Measurements from ENCODE around the gene LTBP3.

Gene LTBP3

DNA sequence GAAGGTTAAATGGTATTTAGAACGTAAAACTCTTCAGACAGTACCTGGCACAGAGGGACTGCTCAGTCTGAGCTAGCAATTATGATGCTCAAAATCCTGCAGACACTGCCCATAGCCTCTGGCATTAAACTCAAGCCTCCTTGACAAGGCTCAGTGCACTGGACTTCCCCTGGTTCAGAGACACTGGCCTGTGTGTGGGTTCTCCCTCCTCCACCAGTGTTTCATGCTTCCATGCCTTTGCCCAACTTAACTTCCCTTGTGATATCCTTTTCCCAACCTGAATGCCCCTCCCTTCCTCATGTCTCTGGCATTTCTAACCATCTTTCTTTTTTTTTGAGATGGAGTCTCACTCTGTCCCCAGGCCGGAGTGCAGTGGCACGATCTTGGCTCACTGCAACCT is 9.1 kb downstream of the LTBP3 start:
- TF ChIP-seq, protein P1, sequence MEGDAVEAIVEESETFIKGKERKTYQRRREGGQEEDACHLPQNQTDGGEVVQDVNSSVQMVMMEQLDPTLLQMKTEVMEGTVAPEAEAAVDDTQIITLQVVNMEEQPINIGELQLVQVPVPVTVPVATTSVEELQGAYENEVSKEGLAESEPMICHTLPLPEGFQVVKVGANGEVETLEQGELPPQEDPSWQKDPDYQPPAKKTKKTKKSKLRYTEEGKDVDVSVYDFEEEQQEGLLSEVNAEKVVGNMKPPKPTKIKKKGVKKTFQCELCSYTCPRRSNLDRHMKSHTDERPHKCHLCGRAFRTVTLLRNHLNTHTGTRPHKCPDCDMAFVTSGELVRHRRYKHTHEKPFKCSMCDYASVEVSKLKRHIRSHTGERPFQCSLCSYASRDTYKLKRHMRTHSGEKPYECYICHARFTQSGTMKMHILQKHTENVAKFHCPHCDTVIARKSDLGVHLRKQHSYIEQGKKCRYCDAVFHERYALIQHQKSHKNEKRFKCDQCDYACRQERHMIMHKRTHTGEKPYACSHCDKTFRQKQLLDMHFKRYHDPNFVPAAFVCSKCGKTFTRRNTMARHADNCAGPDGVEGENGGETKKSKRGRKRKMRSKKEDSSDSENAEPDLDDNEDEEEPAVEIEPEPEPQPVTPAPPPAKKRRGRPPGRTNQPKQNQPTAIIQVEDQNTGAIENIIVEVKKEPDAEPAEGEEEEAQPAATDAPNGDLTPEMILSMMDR (IDR thresholded peaks at IDR 0.05; ENCODE audit: low read depth, low read length) = no peak
- no peak for DNase-seq (ENCODE audit: extremely low read depth, low read depth)

DNA sequence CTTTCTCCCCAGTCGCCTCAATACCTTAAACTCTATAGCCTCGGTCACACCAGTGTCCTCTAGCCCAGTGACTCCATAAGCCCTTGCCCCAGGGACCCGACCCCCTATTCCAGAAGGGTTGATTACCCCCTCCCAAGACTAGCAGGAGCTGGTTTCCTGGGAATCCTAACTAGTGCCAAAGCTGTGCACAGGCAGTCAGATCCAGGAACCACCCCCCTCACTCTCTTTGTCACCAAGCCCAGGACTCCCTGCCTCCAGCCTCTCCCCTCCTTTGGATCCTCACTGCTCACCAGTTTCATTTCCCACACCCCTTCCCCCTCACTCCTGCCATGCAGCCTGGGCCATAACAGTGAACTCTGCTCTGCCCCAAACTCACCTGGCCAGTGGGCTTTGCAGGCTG is 9.8 kb downstream of the LTBP3 start:
- TF ChIP-seq, protein P1 (IDR thresholded peaks at IDR 0.05; ENCODE audit: low read depth, low read length) = no peak
- no peak for DNase-seq (ENCODE audit: extremely low read depth, low read depth)

DNA sequence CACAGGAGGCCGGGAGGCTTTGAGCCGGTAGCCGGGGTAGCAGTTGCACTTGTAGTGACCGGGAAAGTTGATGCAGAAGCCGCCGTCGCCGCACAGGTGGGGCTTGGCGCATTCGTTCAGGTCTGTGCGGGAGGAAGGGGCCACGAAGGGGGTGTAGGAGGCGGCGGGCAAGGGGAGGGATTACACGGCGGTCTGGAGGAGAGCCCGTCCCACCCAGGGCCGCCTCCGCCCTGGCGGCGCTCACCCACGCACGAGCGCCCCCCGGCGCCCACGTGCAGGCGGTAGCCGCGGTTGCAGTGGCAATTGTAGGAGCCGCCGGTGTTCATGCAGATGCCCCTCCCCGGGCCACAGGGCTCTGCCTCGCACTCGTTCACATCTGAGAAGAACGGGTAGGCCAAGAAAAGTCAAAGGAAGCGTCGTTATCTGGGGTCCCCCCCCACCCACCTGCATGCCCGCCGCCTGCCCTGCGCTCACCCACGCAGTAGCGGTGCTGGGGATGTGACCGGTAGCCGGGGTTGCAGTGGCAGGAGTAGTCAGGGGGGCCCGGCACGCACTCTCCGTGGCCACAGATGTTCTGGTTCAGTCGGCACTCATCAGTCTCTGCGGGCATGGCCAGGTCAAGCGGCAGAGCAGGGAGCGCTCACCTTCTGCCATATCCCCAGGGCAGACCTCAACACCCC is 10.6 kb downstream of the LTBP3 start:
- no peak for DNase-seq (ENCODE audit: extremely low read depth, low read depth)
- TF ChIP-seq, protein P1 (IDR thresholded peaks at IDR 0.05; ENCODE audit: low read depth, low read length) = no peak

DNA sequence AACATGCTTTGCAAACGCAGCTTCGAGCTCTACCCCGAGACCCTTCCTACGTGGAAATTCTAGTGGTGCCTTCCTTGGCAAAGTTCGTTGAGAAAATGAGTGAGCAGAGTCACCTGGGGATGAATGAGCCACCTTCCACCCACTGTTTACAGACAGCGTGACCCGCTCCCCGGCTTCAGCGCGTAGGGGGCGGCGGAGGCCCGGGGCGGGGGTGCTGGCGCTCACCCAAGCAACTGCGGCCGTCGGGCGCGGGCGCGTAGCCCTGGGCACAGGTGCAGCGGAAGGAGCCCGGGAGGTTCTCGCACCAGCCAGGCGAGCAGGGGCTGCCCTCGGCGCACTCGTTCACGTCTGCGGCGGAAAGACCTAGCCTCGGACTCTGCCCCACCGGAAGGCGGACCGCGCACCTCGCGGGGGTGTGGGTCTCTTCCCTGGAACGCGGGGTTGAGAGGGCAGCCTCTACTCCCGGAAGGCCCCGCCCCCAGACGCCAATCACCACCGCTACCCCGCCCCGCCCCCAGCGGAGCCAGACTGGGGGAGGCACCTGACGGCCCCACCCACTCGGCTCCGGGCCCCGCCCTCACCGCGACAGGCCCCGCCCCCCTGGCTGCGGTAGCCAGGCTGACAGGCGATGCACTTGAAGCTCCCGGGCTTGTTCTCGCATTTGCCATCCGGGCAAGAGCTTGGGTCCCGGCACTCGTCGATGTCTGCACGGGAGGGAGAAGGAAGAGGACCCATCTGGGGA is 11.8 kb downstream of the LTBP3 start:
- DNase-seq (ENCODE audit: extremely low read depth, low read depth) = no peak
- TF ChIP-seq, protein P1 (IDR thresholded peaks at IDR 0.05; ENCODE audit: low read depth, low read length) = no peak

DNA sequence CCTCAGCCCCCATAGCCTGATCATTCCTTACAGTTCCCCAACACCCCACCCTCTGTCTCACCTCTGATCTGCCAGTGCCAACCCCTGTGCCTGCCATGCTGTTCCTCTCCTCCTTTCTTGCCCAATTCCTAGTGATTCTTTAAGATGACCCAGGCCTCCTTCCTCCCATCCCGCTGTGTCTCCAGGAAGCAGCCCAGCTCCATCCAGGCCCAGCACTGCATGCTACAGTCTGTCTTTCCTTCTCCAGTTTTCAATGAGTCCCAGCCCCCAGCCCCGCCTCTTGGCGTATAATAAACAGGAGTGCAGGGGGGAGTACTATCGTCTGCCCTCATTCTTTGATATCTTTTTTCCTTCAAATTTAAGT is 12.3 kb downstream of the LTBP3 start:
- no peak for DNase-seq (ENCODE audit: extremely low read depth, low read depth)
- TF ChIP-seq, protein P1 (IDR thresholded peaks at IDR 0.05; ENCODE audit: low read depth, low read length) = no peak

DNA sequence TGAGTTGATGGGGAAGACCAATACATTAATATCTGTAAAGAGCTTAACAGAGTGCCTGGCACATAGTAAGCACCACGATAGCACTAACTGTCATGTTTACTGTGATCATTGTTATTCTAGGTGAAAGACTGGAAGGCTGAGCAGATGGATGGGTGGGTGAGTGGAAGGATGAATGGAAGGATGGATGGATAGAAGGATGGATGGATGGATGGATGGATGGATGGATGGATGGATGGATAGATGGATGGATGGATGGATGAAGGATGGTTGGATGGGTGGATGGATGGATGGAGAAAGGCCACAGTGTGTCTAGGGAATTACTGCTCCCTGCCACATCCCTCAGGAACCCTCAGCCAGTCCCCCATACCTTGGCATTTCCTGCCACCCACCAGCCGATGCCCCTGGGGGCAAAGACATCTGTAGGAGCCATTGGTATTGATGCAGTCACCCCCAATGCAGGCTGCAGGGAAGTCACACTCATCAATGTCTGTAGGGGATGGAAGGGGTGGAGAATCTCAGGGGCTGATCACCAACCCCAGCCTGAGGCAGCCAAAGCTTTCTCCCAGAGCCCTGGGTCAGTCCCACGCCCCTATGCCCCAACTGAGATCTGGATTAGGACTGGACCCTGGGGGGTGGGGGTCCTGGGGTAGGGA is 15.3 kb downstream of the LTBP3 start:
- TF ChIP-seq, protein P1 (IDR thresholded peaks at IDR 0.05; ENCODE audit: low read depth, low read length) = no peak
- DNase-seq (ENCODE audit: extremely low read depth, low read depth) = no peak

Data from AG09319 (cell line).